ENCODE results near the gene PNMA8C.

GRCh38 chr19:46386151-46386550, 42.6 kb downstream of the PNMA8C start:
- TF ChIP-seq CTCF (IDR thresholded peaks at IDR 0.05) (no peak), POLR2A (IDR thresholded peaks at IDR 0.05) (no peak)

Data from heart left ventricle (tissue), 13 donors.